Uterus (tissue), 4 donors: ENCODE data around the gene CLRN1. TPM values are rescaled to one million over a fixed set of nuclear protein-coding genes. Genes with fewer than 3 reads are reported as not detected.

ENCODE experiments used
- DNase-seq, 2 donors: peaks; one replicate each; pipeline ENCODE4 v3.0.0-alpha.2; 2019 to 2020
- H3K27ac ChIP-seq, 2 donors: fragments of 200-600 bp; sonication (generic); 1 replicate in 1 of 2; 2 replicates in 1 of 2; pipeline ENCODE4 v1.5.1; 2016 to 2018
- H3K27me3 ChIP-seq, 2 donors: fragments of 200-600 bp; sonication (generic); one replicate each; pipeline ENCODE4 v1.5.1; 2018 to 2019; ENCODE audit warnings: control low read depth in 1 of 2
- H3K36me3 ChIP-seq, 2 donors: fragments of 200-600 bp; sonication (generic); one replicate each; pipeline ENCODE4 v1.5.1; 2019; ENCODE audit warnings: control low read depth in 1 of 2
- H3K4me1 ChIP-seq, 2 donors: fragments of 200-600 bp; sonication (generic); one replicate each; pipeline ENCODE4 v1.5.1; 2018 to 2019; ENCODE audit warnings: control low read depth in 1 of 2
- H3K4me3 ChIP-seq, 2 donors: fragments of 200-600 bp; sonication (generic); 1 replicate in 1 of 2; 2 replicates in 1 of 2; pipeline ENCODE4 v1.5.1; 2018 to 2019; ENCODE audit warnings: mild to moderate bottlenecking in 1 of 2
- H3K9me3 ChIP-seq, 2 donors: fragments of 200-600 bp; sonication (generic); one replicate each; pipeline ENCODE4 v1.5.1; 2019; ENCODE audit warnings: control low read depth in 1 of 2
- CTCF ChIP-seq, 4 experiments: fragments of 200-600 bp in 2 of 4; fragments of 450-650 bp in 2 of 4; sonication (generic) in 2 of 4; IDR thresholded peaks; one replicate each; pipeline ENCODE4 v1.5.1; 2016 to 2019; ENCODE audit warnings: antibody characterized with exemption in 4 of 4, mild to moderate bottlenecking in 2 of 4, moderate library complexity in 1 of 4
- POLR2A ChIP-seq, 2 donors: fragments of 450-650 bp; IDR thresholded peaks; one replicate each; pipeline ENCODE4 v1.6.1; 2016; ENCODE audit warnings: antibody characterized with exemption in 2 of 2, mild to moderate bottlenecking in 1 of 2, moderate library complexity in 1 of 2
- intact Hi-C: fragments of 100-400 bp; cut with DNase I; formaldehyde crosslinking; loops from one replicate; pipeline ENCODE4 v1.15.1; 2023; ENCODE audit warnings: low total_unique reads
- total RNA-seq, 4 donors: library from RNA; depleted of rRNA in 3 of 4; stranded (reverse); fragments of >200 nt in 3 of 4; gene quantifications; one replicate each; pipeline versions ENCODE4 v1.1.0 to v1.2.4, GENCODE V29; 2014 to 2023
- donor health status: DM: yes; HTN: yes; CAD: no.

The CLRN1 gene
- total RNA-seq, 4 donors from 2014 or later = not detected

- intact Hi-C loops = no loop called here
- no peaks in the 10 kb centered on the region for H3K27me3 ChIP-seq
- no peak for DNase-seq
These were observed 3.5 kb upstream of the CLRN1 start for GRCh38 chr3:150975992-150976368.

GRCh38 chr3:150975086-150975991 lies 2.8 kb upstream of the CLRN1 start:
- Histone ChIP-seq H3K4me1 (no peaks in the 10 kb centered on the region), H3K36me3 (no peaks in the 10 kb centered on the region), H3K4me3 (no peak overlapping the region), H3K27me3 (no peaks in the 10 kb centered on the region), H3K27ac (no peak overlapping the region), H3K9me3 (no peaks in the 10 kb centered on the region)
- TF ChIP-seq CTCF (IDR thresholded peaks at IDR 0.05) (no peak), POLR2A (IDR thresholded peaks at IDR 0.05) (no peak)
- no peak for DNase-seq
- intact Hi-C loops = no loop called here

More at GRCh38 chr3:150975992-150976368, 3.5 kb upstream of the CLRN1 start:
- no peak for TF ChIP-seq POLR2A (IDR thresholded peaks at IDR 0.05)
- no peak for TF ChIP-seq CTCF (IDR thresholded peaks at IDR 0.05)
- no peak overlapping the region for H3K4me3 ChIP-seq
- H3K27ac ChIP-seq = no peak overlapping the region
- H3K9me3 ChIP-seq = no peaks in the 10 kb centered on the region
- no peaks in the 10 kb centered on the region for H3K36me3 ChIP-seq
- H3K4me1 ChIP-seq = no peaks in the 10 kb centered on the region

DNA sequence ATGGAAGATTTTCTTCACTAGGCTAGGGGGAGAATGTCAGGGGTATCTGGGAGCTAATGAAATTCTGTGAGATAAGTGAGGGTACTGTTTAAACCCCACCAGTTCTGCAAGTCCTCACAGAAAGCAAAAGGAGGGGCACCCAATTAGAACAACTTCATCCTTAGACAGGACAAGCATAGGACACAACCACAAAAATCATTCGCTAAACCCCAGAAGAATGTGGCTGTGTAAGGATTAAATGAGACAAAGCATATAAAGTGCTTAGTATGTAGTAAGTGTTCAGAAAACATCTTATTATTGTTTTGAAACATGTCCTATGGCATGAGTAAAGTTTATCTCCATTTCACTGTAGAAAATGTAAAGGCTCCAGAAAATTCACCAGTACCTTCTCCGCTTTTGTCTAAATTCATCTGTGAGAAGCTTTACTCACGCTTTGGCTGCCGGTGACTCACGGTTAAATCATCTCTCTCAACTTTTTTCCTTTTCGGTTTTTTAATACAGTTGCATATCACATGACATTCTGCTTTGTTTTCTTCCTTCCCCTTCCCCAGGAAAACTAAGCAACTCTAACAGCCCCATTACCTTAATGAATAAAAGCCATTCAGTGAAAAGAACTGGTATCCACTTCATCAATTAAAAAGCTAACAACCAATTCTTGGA lies 1.7 kb downstream of the CLRN1 start:
- intact Hi-C loops = no loop called here
- Histone ChIP-seq H3K4me1 (no peaks in the 10 kb centered on the region), H3K9me3 (no peaks in the 10 kb centered on the region), H3K27ac (peak overlapping the region in 1 of 2 donors; percentile 21), H3K36me3 (no peaks in the 10 kb centered on the region), H3K4me3 (no peak overlapping the region), H3K27me3 (no peaks in the 10 kb centered on the region)
- TF ChIP-seq POLR2A (IDR thresholded peaks at IDR 0.05) (no peak), CTCF (IDR thresholded peaks at IDR 0.05) (no peak)
- no peak for DNase-seq

GRCh38 chr3:150968341-150969035 lies 4.0 kb downstream of the CLRN1 start:
- H3K9me3 ChIP-seq = no peaks in the 10 kb centered on the region
- intact Hi-C loops = no loop called here
- TF ChIP-seq POLR2A (IDR thresholded peaks at IDR 0.05) (no peak), CTCF (IDR thresholded peaks at IDR 0.05) (no peak)
- no peak for DNase-seq
- H3K36me3 ChIP-seq = no peaks in the 10 kb centered on the region
- H3K4me1 ChIP-seq = no peaks in the 10 kb centered on the region
- H3K27me3 ChIP-seq = no peaks in the 10 kb centered on the region
- no peak overlapping the region for H3K4me3 ChIP-seq
- no peak overlapping the region for H3K27ac ChIP-seq
